CD4-positive, CD25-positive, alpha-beta regulatory T cell (primary cell): ENCODE results near the gene AKAP10. TPM values are rescaled to one million over a fixed set of nuclear protein-coding genes. Genes with fewer than 3 reads are reported as not detected.
"Not testable (repeated sequence)": the region's sequence is repeated elsewhere in the genome, so short reads cannot be mapped to it uniquely, and the experiment has no call there.

Experiments
- ATAC-seq, 2 donors: fragments of 150-1000 bp; cut with Tn5 transposase; one replicate each; pipeline ENCODE4 v1.10.0; 2021; ENCODE audit warnings: low read depth in 2 of 2, moderate number of reproducible peaks in 2 of 2, moderate library complexity in 1 of 2
- DNase-seq, 3 donors: peaks; one replicate each; pipeline versions ENCODE4 v3.0.0 to v3.0.0-alpha.2; 2012 to 2022; ENCODE audit warnings: mixed read lengths in 1 of 3
- H3K27ac ChIP-seq: one replicate; pipeline ENCODE4 v1.7.0; 2013; ENCODE audit warnings: mild to moderate bottlenecking, low read length; ENCODE audit not compliant: insufficient read depth, poor library complexity, severe bottlenecking
- H3K27me3 ChIP-seq: one replicate; pipeline ENCODE4 v1.7.0; 2013; ENCODE audit warnings: low read length; ENCODE audit not compliant: control insufficient read depth, insufficient read depth
- H3K36me3 ChIP-seq: one replicate; pipeline ENCODE4 v1.7.0; 2013; ENCODE audit warnings: mild to moderate bottlenecking, low read length, moderate library complexity; ENCODE audit not compliant: control insufficient read depth, insufficient read depth
- H3K4me1 ChIP-seq: 2 replicates; pipeline ENCODE4 v1.7.0; 2013; ENCODE audit warnings: mild to moderate bottlenecking, low read length; ENCODE audit not compliant: insufficient read depth, control insufficient read depth, poor library complexity, severe bottlenecking
- H3K4me3 ChIP-seq: one replicate; pipeline ENCODE4 v1.7.0; 2013; ENCODE audit warnings: low read depth, mild to moderate bottlenecking, low read length, moderate library complexity
- H3K9me3 ChIP-seq, 2 experiments: 1 replicate in 1 of 2; 2 replicates in 1 of 2; pipeline ENCODE4 v1.7.0; 2013; ENCODE audit warnings: low read length in 2 of 2, mild to moderate bottlenecking in 1 of 2, moderate library complexity in 1 of 2; ENCODE audit not compliant: control insufficient read depth in 2 of 2
- H3K27ac Mint-ChIP-seq, 3 donors: one replicate each; pipeline ENCODE4 v1.8.0; 2020 to 2022; ENCODE audit warnings: mild to moderate bottlenecking in 3 of 3, mixed read lengths in 3 of 3, moderate library complexity in 2 of 3
- H3K27me3 Mint-ChIP-seq: one replicate; pipeline ENCODE4 v1.8.0; 2022; ENCODE audit warnings: mild to moderate bottlenecking, mixed read lengths
- H3K36me3 Mint-ChIP-seq: one replicate; pipeline ENCODE4 v1.8.0; 2020; ENCODE audit warnings: mixed read lengths
- H3K4me1 Mint-ChIP-seq, 4 donors: one replicate each; pipeline ENCODE4 v1.8.0; 2020 to 2022; ENCODE audit warnings: mixed read lengths in 4 of 4, mild to moderate bottlenecking in 1 of 4
- H3K4me3 Mint-ChIP-seq, 4 donors: one replicate each; pipeline ENCODE4 v1.8.0; 2020 to 2022; ENCODE audit warnings: mild to moderate bottlenecking in 4 of 4, mixed read lengths in 4 of 4, moderate library complexity in 3 of 4
- H3K9me3 Mint-ChIP-seq, 7 donors: one replicate each; pipeline ENCODE4 v1.8.0; 2020 to 2022; ENCODE audit warnings: mixed read lengths in 7 of 7, mild to moderate bottlenecking in 3 of 7, moderate library complexity in 2 of 7
- polyA plus RNA-seq, 4 donors: library from polyadenylated mRNA; unstranded; fragments of 300-500 nt; fragmentation: Illumina TruSeq; gene quantifications; one replicate each; pipeline ENCODE4 v1.2.3, GENCODE V29; 2021
- total RNA-seq: library from RNA; stranded (reverse); gene quantifications from one replicate; pipeline ENCODE4 v1.2.3, GENCODE V29; 2022

AKAP10 gene
- total and polyA plus RNA-seq, 5 donors from 2014 or later: 17.7 to 46.2 (median 19.0) TPM

DNA sequence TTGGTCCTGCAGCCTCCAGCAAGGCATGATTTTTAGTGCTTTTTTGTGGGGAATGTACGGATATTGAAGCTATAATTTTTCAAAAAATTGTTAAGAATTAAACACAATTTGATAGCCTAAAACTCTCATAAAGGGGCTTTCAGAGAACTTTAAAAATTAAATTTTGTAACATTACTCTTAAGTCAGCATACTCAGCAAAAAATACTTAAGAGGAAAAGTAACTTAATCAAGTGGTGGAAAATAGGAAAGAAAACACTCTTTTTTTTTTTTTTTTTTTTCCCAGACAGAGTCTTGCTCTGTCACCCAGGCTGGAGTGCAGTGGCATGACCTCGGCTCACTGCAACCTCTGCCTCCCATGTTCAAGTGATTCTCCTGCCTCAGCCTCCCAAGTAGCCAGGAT lies 14.7 kb downstream of the AKAP10 start:
- not testable (repeated sequence) for H3K4me3 Mint-ChIP-seq, H3K27ac Mint-ChIP-seq, DNase-seq, H3K27me3 ChIP-seq, ATAC-seq, H3K27ac ChIP-seq, H3K9me3 ChIP-seq, H3K4me3 ChIP-seq, H3K9me3 Mint-ChIP-seq, H3K27me3 Mint-ChIP-seq
- Mint-ChIP-seq H3K36me3 (peaks cover 19% of the 10 kb centered on the region), H3K4me1 (peaks cover 22 to 54% (median 35%) of the 10 kb centered on the region in 4 donors)
- H3K4me1 ChIP-seq: peaks cover 12% of the 10 kb centered on the region
- H3K36me3 ChIP-seq: peaks cover 78% of the 10 kb centered on the region

DNA sequence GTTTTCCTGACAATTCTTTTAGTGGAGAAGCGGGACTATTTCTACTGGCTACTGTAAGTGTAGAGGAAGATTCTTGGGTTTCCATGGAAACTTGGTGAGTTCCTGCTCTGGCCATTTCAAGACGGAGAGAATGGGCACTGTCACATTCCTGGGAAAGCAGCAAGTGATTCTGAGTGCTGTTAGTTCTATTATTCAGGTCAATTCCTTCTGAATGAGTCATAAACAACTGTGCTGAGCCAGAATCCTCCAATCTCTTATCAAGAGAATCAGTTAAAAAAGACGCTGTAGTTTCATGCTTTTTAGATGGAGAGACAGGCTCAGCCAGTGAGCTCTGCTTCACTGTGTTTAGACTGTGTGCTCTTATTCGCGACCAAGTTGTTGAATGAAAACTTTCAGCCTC lies 19.6 kb downstream of the AKAP10 start:
- Mint-ChIP-seq H3K4me3 (peak overlapping the region in 1 of 4 donors; percentile 19), H3K27ac (peak overlapping the region; percentile 13 to 33 (median 32))

DNA sequence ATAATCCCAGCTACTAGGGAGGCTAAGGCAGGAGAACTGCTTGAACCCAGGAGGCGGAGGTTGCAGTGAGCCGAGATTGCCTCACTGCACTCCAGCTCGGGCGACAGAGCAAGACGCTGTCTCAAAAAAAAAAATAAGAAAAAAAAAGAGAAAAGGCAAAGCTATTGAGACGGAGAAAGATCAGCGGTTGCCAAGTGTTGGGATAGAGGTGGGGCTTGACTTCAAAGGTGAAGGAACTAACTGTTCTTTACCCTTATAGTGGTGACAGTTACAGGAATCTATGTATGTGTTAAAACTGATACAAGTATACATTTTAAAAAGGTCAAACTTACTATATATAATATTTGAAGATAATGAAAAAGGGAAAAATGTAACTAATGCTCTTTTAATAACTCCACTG lies 22.5 kb downstream of the AKAP10 start:
- DNase-seq (no peak), ATAC-seq (no peak)
- Histone ChIP-seq H3K9me3 (no peaks in the 10 kb centered on the region), H3K4me3 (no peak overlapping the region), H3K4me1 (peaks cover 8% of the 10 kb centered on the region), H3K36me3 (peaks cover 51% of the 10 kb centered on the region), H3K27me3 (no peaks in the 10 kb centered on the region), H3K27ac (no peak overlapping the region)
- Mint-ChIP-seq H3K9me3 (peaks cover 0 to 1% (median 0%) of the 10 kb centered on the region in 7 donors), H3K4me1 (peaks cover 21 to 62% (median 44%) of the 10 kb centered on the region in 4 donors), H3K27ac (no peak overlapping the region), H3K4me3 (peak overlapping the region in 1 of 4 donors; percentile 27), H3K27me3 (no peaks in the 10 kb centered on the region), H3K36me3 (peaks cover 24% of the 10 kb centered on the region)

More for the DNA sequence above, 19.6 kb downstream of the AKAP10 start:
- Histone ChIP-seq H3K4me1 (peaks cover 8% of the 10 kb centered on the region), H3K27me3 (no peaks in the 10 kb centered on the region), H3K9me3 (no peaks in the 10 kb centered on the region), H3K36me3 (peaks cover 78% of the 10 kb centered on the region), H3K4me3 (no peak overlapping the region), H3K27ac (no peak overlapping the region)
- no peak for DNase-seq
- peaks cover 25% of the 10 kb centered on the region for H3K36me3 Mint-ChIP-seq
- no peaks in the 10 kb centered on the region for H3K27me3 Mint-ChIP-seq
- peaks cover 15 to 60% (median 47%) of the 10 kb centered on the region in 4 donors for H3K4me1 Mint-ChIP-seq
- ATAC-seq: no peak
- H3K9me3 Mint-ChIP-seq: peaks cover 0 to 1% (median 0%) of the 10 kb centered on the region in 7 donors

DNA sequence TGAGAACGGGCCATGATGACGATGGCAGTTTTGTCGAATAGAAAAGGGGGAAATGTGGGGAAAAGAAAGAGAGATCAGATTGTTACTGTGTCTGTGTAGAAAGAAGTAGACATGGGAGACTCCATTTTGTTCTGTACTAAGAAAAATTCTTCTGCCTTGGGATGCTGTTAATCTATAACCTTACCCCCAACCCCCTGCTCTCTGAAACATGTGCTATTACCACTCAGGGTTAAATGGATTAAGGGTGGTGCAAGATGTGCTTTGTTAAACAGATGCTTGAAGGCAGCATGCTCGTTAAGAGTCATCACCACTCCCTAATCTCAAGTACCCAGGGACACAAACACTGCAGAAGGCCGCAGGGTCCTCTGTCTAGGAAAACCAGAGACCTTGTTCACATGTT lies 26.2 kb downstream of the AKAP10 start:
- H3K27me3 Mint-ChIP-seq, H3K27me3 ChIP-seq, H3K27ac Mint-ChIP-seq, H3K4me3 ChIP-seq, H3K27ac ChIP-seq, DNase-seq, H3K9me3 ChIP-seq, H3K9me3 Mint-ChIP-seq, H3K4me3 Mint-ChIP-seq, ATAC-seq: not testable (repeated sequence)
- peaks cover 11% of the 10 kb centered on the region for H3K4me1 ChIP-seq
- peaks cover 33 to 65% (median 48%) of the 10 kb centered on the region in 4 donors for H3K4me1 Mint-ChIP-seq
- peaks cover 46% of the 10 kb centered on the region for H3K36me3 ChIP-seq
- peaks cover 31% of the 10 kb centered on the region for H3K36me3 Mint-ChIP-seq

DNA sequence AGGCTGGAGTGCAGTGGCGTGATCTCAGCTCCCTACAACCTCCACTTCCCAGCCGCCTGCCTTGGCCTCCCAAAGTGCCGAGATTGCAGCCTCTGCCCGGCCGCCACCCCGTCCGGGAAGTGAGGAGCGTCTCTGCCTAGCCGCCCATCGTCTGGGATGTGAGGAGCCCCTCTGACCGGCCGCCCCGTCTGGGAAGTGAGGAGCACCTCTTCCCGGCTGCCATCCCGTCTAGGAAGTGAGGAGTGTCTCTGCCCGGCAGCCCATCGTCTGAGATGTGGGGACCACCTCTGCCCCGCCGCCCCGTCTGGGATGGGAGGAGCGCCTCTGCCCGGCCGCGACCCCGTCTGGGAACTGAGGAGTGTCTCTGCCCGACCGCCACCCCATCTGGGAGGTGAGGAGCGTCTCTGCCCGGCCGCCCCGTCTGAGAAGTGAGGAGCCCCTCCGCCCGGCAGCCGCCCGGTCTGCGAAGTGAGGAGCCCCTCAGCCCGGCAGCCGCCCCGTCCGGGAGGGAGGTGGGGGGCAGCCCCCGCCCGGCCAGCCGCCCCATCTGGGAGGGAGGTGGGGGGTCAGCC lies 26.9 kb downstream of the AKAP10 start:
- not testable (repeated sequence) for ATAC-seq, H3K9me3 ChIP-seq, H3K27ac Mint-ChIP-seq, DNase-seq, H3K4me3 ChIP-seq, H3K4me3 Mint-ChIP-seq, H3K27me3 ChIP-seq, H3K9me3 Mint-ChIP-seq, H3K27ac ChIP-seq, H3K27me3 Mint-ChIP-seq
- H3K36me3 ChIP-seq: peaks cover 43% of the 10 kb centered on the region
- H3K4me1 ChIP-seq: peaks cover 11% of the 10 kb centered on the region
- peaks cover 26% of the 10 kb centered on the region for H3K36me3 Mint-ChIP-seq
- peaks cover 28 to 60% (median 43%) of the 10 kb centered on the region in 4 donors for H3K4me1 Mint-ChIP-seq

DNA sequence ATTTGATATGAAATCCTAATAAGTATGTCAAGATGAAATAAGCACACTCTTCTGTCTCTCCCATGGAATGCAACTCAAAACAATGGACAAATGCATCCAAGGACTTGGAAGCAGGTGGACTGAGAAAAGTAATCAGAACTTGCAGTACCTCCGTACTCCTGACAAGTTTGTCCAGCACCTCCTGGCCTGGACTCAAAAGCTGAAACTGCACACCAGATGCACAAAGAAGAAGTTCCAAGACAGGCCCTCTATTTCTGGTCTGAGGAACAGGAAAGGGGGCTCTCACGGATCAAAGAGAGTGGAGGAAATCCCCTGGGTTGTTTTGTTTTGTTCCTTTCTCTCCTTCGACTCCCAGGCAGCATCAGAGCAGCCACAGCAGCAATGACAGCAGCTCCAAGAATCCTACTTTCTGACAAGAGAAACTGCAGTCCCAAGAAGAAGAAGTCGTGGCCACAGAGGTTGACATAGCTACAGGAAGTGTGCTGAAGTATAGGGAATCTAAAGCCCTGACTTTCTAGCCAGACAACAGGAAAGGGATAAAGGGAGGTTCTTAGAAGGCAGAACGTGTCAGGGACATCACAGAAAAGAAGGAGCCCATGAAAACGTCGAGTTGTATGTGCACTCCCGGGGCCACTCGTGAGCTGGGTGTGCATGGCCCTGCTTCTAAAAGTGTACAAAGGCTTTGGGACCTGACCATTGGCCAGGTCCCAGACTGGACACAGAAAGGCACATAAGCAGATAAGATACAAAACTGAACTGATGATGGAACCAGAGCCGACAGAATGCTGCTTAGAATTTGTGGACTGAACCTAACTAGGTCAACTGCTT lies 29.3 kb downstream of the AKAP10 start:
- ATAC-seq (no peak), DNase-seq (no peak)
- Histone ChIP-seq H3K36me3 (peaks cover 48% of the 10 kb centered on the region), H3K9me3 (no peaks in the 10 kb centered on the region), H3K27ac (no peak overlapping the region), H3K4me3 (no peak overlapping the region), H3K4me1 (peaks cover 13% of the 10 kb centered on the region), H3K27me3 (no peaks in the 10 kb centered on the region)
- Mint-ChIP-seq H3K9me3 (no peaks in the 10 kb centered on the region), H3K4me1 (peaks cover 27 to 62% (median 47%) of the 10 kb centered on the region in 4 donors), H3K27me3 (no peaks in the 10 kb centered on the region), H3K27ac (peak overlapping the region; percentile 19 to 70 (median 63)), H3K36me3 (peaks cover 34% of the 10 kb centered on the region), H3K4me3 (peak overlapping the region in 2 of 4 donors; percentile 28 to 79)

DNA sequence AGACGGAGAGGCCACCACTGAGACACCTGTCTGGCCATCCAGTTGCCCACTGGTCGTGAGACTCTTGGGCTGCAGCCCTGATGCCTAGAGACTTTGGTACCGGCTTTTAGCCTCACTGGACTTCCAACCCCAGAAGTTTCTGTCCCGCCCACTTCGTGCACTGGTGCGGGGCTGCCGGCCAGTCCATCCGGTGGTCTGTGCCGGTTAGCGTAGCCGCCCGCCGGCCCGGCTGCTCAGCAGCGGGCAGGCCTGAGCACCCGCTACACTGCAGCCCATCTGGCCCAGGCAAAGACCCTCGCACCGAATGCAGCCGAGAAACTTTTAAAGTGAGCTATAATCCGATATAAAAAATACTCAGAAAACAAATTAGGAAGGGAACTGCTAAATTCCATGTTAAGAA lies 30.7 kb downstream of the AKAP10 start:
- H3K27ac ChIP-seq: no peak overlapping the region
- Mint-ChIP-seq H3K27ac (no peak overlapping the region), H3K4me1 (peaks cover 18 to 65% (median 48%) of the 10 kb centered on the region in 4 donors), H3K9me3 (no peaks in the 10 kb centered on the region), H3K27me3 (no peaks in the 10 kb centered on the region), H3K36me3 (peaks cover 36% of the 10 kb centered on the region), H3K4me3 (no peak overlapping the region)
- H3K36me3 ChIP-seq: peaks cover 51% of the 10 kb centered on the region
- no peak overlapping the region for H3K4me3 ChIP-seq
- ATAC-seq (no peak), DNase-seq (no peak)
- H3K27me3 ChIP-seq: no peaks in the 10 kb centered on the region
- H3K4me1 ChIP-seq: peaks cover 9% of the 10 kb centered on the region
- no peaks in the 10 kb centered on the region for H3K9me3 ChIP-seq
